CD14-positive monocyte (primary cell): ENCODE results near the gene ZNF423. TPM values are rescaled to one million over a fixed set of nuclear protein-coding genes. Genes with fewer than 3 reads are reported as not detected.

Source experiments
- DNase-seq, 3 donors: peaks; one replicate each; pipeline ENCODE4 v3.0.0-alpha.2; 2011 to 2022
- H2AFZ ChIP-seq: 2 replicates; pipeline ENCODE4 v1.6.0; 2012; ENCODE audit warnings: mild to moderate bottlenecking, low read depth, low read length, inconsistent platforms; ENCODE audit not compliant: insufficient read depth, poor library complexity, severe bottlenecking
- H3K27ac ChIP-seq, 2 donors: 1 replicate in 1 of 2; 2 replicates in 1 of 2; pipeline ENCODE4 v1.5.1; 2012 to 2013; ENCODE audit warnings: low read length in 2 of 2, control low read depth in 1 of 2, inconsistent platforms in 1 of 2, low read depth in 1 of 2, mild to moderate bottlenecking in 1 of 2
- H3K27me3 ChIP-seq, 2 donors: one replicate each; pipeline versions ENCODE4 v1.6.0 to v1.6.1; 2011 to 2013; ENCODE audit warnings: low read length in 2 of 2; ENCODE audit not compliant: control insufficient read depth in 2 of 2, insufficient read depth in 2 of 2
- H3K36me3 ChIP-seq, 2 donors: replicated peaks in 1 of 2; 1 replicate in 1 of 2; 2 replicates in 1 of 2; pipeline versions ENCODE4 v1.5.1 to v1.6.1; 2012 to 2013; ENCODE audit warnings: low read length in 2 of 2, control low read depth in 1 of 2, inconsistent platforms in 1 of 2, mild to moderate bottlenecking in 1 of 2; ENCODE audit not compliant: insufficient read depth in 2 of 2, control insufficient read depth in 1 of 2
- H3K4me1 ChIP-seq, 2 donors: 1 replicate in 1 of 2; 2 replicates in 1 of 2; pipeline versions ENCODE4 v1.5.1 to v1.6.1; 2012 to 2013; ENCODE audit warnings: low read length in 2 of 2, control low read depth in 1 of 2, inconsistent platforms in 1 of 2, mild to moderate bottlenecking in 1 of 2, moderate library complexity in 1 of 2; ENCODE audit not compliant: insufficient read depth in 2 of 2, control insufficient read depth in 1 of 2
- H3K4me2 ChIP-seq: replicated peaks from 2 replicates; pipeline ENCODE3; 2012; ENCODE audit warnings: low read length, moderate library complexity, mild to moderate bottlenecking; ENCODE audit not compliant: poor library complexity, severe bottlenecking; ENCODE audit errors: extremely low read depth
- H3K4me3 ChIP-seq, 3 experiments: fragments of 200-600 bp in 1 of 3; sonication (generic) in 1 of 3; replicated peaks in 1 of 3; 1 replicate in 2 of 3; 2 replicates in 1 of 3; pipeline ENCODE4 v1.5.1; 2011 to 2013; ENCODE audit warnings: low read length in 3 of 3, mild to moderate bottlenecking in 3 of 3, control low read depth in 2 of 3, low read depth in 2 of 3, inconsistent platforms in 1 of 3, moderate library complexity in 1 of 3
- H3K79me2 ChIP-seq: 2 replicates; pipeline ENCODE4 v1.6.0; 2012; ENCODE audit warnings: mild to moderate bottlenecking, control low read depth, inconsistent platforms, low read length, moderate library complexity; ENCODE audit not compliant: insufficient read depth
- H3K9ac ChIP-seq: 2 replicates; pipeline ENCODE4 v1.6.0; 2017; ENCODE audit warnings: low read length, mild to moderate bottlenecking; ENCODE audit not compliant: insufficient read depth, poor library complexity, severe bottlenecking
- H3K9me3 ChIP-seq, 2 donors: replicated peaks in 1 of 2; 1 replicate in 1 of 2; 2 replicates in 1 of 2; pipeline versions ENCODE4 v1.5.1 to v1.6.1; 2012 to 2013; ENCODE audit warnings: low read length in 2 of 2, control low read depth in 1 of 2; ENCODE audit not compliant: control insufficient read depth in 1 of 2, insufficient read depth in 1 of 2
- H4K20me1 ChIP-seq: 2 replicates; pipeline ENCODE4 v1.6.0; 2012; ENCODE audit warnings: mild to moderate bottlenecking, low read length, control low read depth, moderate library complexity; ENCODE audit not compliant: insufficient read depth
- H3K27ac Mint-ChIP-seq, 7 donors: one replicate each; pipeline ENCODE4 v1.8.0; 2020; ENCODE audit warnings: mild to moderate bottlenecking in 7 of 7, mixed read lengths in 7 of 7, moderate library complexity in 6 of 7, inconsistent platforms in 2 of 7
- H3K27me3 Mint-ChIP-seq, 3 donors: one replicate each; pipeline ENCODE4 v1.8.0; 2021 to 2022; ENCODE audit warnings: low read depth in 3 of 3, mild to moderate bottlenecking in 3 of 3, mixed read lengths in 3 of 3, moderate library complexity in 3 of 3, inconsistent platforms in 1 of 3
- H3K36me3 Mint-ChIP-seq, 2 donors: one replicate each; pipeline ENCODE4 v1.8.0; 2020; ENCODE audit warnings: mixed read lengths in 2 of 2, inconsistent platforms in 1 of 2, mild to moderate bottlenecking in 1 of 2
- H3K4me1 Mint-ChIP-seq: one replicate; pipeline ENCODE4 v1.8.0; 2020; ENCODE audit warnings: mild to moderate bottlenecking, mixed read lengths
- H3K4me3 Mint-ChIP-seq, 2 donors: one replicate each; pipeline ENCODE4 v1.8.0; 2020; ENCODE audit warnings: mild to moderate bottlenecking in 2 of 2, mixed read lengths in 2 of 2, moderate library complexity in 1 of 2
- H3K9me3 Mint-ChIP-seq, 7 donors: one replicate each; pipeline ENCODE4 v1.8.0; 2020 to 2022; ENCODE audit warnings: mixed read lengths in 7 of 7, mild to moderate bottlenecking in 6 of 7, moderate library complexity in 6 of 7, inconsistent platforms in 2 of 7
- CTCF ChIP-seq: fragments of 200-600 bp; IDR thresholded peaks from one replicate; pipeline ENCODE4 v1.8.0; 2022; ENCODE audit warnings: antibody characterized with exemption, mild to moderate bottlenecking
- WGBS: methylation state at CpG from one replicate; pipeline ENCODE4 v1.1.5; 2013; ENCODE audit warnings: missing lambda C conversion rate; ENCODE audit not compliant: insufficient coverage; 5-methylcytosine and 5-hydroxymethylcytosine counted together
- intact Hi-C, 2 donors: fragments of 100-400 bp; cut with micrococcal nuclease; formaldehyde crosslinking; loops; one replicate each; pipeline versions ENCODE4 v1.15.0 to v1.15.1; 2023
- polyA plus RNA-seq, 3 donors: library from polyadenylated mRNA; depleted of rRNA in 1 of 3; unstranded in 2 of 3; stranded (reverse) in 1 of 3; fragments of 300-500 nt in 2 of 3; fragments of >200 nt in 1 of 3; fragmentation: Illumina TruSeq in 2 of 3; gene quantifications; 1 replicate in 2 of 3; 2 replicates in 1 of 3; pipeline ENCODE4 v1.2.3, GENCODE V29; 2012 to 2021

The ZNF423 gene
- polyA plus RNA-seq, 3 donors, result not detected

GRCh38 chr16:49833085-49833484 lies 22.8 kb downstream of the ZNF423 start:
- Histone ChIP-seq H3K27me3 (peaks cover 0 to 13% of the 10 kb centered on the region in 2 donors), H3K27ac (no peak overlapping the region), H3K4me2 (no peak overlapping the region), H3K9ac (no peak overlapping the region), H3K4me1 (no peaks in the 10 kb centered on the region), H3K36me3 (no peaks in the 10 kb centered on the region), H2AFZ (no peak overlapping the region), H3K4me3 (no peak overlapping the region), H3K79me2 (no peaks in the 10 kb centered on the region), H4K20me1 (no peaks in the 10 kb centered on the region), H3K9me3 (no peaks in the 10 kb centered on the region)
- no peak for TF ChIP-seq CTCF
- intact Hi-C loops, result no loop called here
- WGBS, result 95% methylated on average over 6 of the region's 11 CpGs
- H3K27ac Mint-ChIP-seq, result no peak overlapping the region
- DNase-seq, result no peak
- H3K4me1 Mint-ChIP-seq, result no peaks in the 10 kb centered on the region
- no peaks in the 10 kb centered on the region for H3K9me3 Mint-ChIP-seq
- H3K27me3 Mint-ChIP-seq, result peaks cover 5 to 17% (median 10%) of the 10 kb centered on the region in 3 donors
- no peaks in the 10 kb centered on the region for H3K36me3 Mint-ChIP-seq
- H3K4me3 Mint-ChIP-seq, result no peak overlapping the region

GRCh38 chr16:49832177-49832576 lies 23.7 kb downstream of the ZNF423 start:
- H3K27me3 Mint-ChIP-seq, result peaks cover 2 to 8% (median 3%) of the 10 kb centered on the region in 3 donors
- H3K79me2 ChIP-seq, result no peaks in the 10 kb centered on the region
- H3K36me3 ChIP-seq, result no peaks in the 10 kb centered on the region
- H3K36me3 Mint-ChIP-seq, result no peaks in the 10 kb centered on the region
- H3K4me2 ChIP-seq, result no peak overlapping the region
- H2AFZ ChIP-seq, result no peak overlapping the region
- no peak overlapping the region for H3K27ac Mint-ChIP-seq
- H3K4me3 Mint-ChIP-seq, result no peak overlapping the region
- no peak overlapping the region for H3K4me3 ChIP-seq
- H4K20me1 ChIP-seq, result no peaks in the 10 kb centered on the region
- no peaks in the 10 kb centered on the region for H3K9me3 ChIP-seq
- H3K4me1 ChIP-seq, result no peaks in the 10 kb centered on the region
- peaks cover 0 to 4% of the 10 kb centered on the region in 2 donors for H3K27me3 ChIP-seq
- no peaks in the 10 kb centered on the region for H3K4me1 Mint-ChIP-seq
- intact Hi-C loops, result no loop called here
- DNase-seq, result no peak
- H3K27ac ChIP-seq, result no peak overlapping the region
- H3K9me3 Mint-ChIP-seq, result no peaks in the 10 kb centered on the region
- H3K9ac ChIP-seq, result no peak overlapping the region
- 98% methylated on average over 5 of the region's 7 CpGs for WGBS
- TF ChIP-seq CTCF, result no peak
